Spleen (tissue), 7 donors: ENCODE data around the gene ASTN1.

Experiments
- POLR2AphosphoS5 ChIP-seq, 3 donors: sonication (generic); formaldehyde crosslinking; IDR thresholded peaks; one replicate each; pipeline ENCODE4 v1.5.1; 2017; ENCODE audit warnings: antibody characterized with exemption in 3 of 3
- TF ChIP-seq, protein P1 (sequence below), 11 experiments: fragments of 200-600 bp in 7 of 11; fragments of 450-650 bp in 4 of 11; sonication (generic) in 4 of 11; IDR thresholded peaks in 8 of 11; conservative IDR thresholded peaks in 3 of 11; 1 replicate in 7 of 11; 2 replicates in 4 of 11; pipeline versions ENCODE4 v1.4.0 to v1.8.0; 2016 to 2021; ENCODE audit warnings: antibody characterized with exemption in 11 of 11, inconsistent platforms in 4 of 11, mild to moderate bottlenecking in 1 of 11
- donor health status: DM: no; HTN: no; CAD: no; lungs with moderate emphysema.
- donor health status: DM: no; HTN: no; CAD: no.
- donor health status: DM: no; HTN: no; CAD: no.

DNA sequence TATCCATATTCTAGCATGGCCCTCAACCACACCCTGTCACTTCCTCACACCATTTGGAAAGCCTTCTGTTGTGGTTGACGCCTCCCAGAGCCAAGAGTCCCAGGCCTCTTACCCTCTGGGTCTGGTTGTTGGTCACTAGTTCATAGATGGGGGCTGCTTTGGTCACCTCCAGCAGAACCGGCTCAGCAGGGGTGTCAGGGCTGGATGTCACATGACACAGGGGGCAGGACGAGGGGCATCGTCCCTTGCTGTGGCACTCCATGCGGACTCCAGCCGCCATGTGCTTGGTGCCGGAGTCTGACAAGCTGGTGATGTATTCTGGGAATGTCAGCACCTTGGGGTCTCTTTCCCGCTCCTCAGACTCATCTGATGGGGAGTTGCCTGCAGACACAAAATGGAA lies 270.1 kb downstream of the ASTN1 start:
- TF ChIP-seq, protein P1, sequence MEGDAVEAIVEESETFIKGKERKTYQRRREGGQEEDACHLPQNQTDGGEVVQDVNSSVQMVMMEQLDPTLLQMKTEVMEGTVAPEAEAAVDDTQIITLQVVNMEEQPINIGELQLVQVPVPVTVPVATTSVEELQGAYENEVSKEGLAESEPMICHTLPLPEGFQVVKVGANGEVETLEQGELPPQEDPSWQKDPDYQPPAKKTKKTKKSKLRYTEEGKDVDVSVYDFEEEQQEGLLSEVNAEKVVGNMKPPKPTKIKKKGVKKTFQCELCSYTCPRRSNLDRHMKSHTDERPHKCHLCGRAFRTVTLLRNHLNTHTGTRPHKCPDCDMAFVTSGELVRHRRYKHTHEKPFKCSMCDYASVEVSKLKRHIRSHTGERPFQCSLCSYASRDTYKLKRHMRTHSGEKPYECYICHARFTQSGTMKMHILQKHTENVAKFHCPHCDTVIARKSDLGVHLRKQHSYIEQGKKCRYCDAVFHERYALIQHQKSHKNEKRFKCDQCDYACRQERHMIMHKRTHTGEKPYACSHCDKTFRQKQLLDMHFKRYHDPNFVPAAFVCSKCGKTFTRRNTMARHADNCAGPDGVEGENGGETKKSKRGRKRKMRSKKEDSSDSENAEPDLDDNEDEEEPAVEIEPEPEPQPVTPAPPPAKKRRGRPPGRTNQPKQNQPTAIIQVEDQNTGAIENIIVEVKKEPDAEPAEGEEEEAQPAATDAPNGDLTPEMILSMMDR (IDR thresholded peaks at IDR 0.05 in 8 of 11, conservative IDR thresholded peaks at IDR 0.05 in 3 of 11) = no peak
- TF ChIP-seq POLR2AphosphoS5 (IDR thresholded peaks at IDR 0.05) = no peak
